ENCODE measurements around the gene TTYH2.
"Not testable (repeated sequence)": the region's sequence is repeated elsewhere in the genome, so short reads cannot be mapped to it uniquely, and the experiment has no call there.

The TTYH2 gene

DNA sequence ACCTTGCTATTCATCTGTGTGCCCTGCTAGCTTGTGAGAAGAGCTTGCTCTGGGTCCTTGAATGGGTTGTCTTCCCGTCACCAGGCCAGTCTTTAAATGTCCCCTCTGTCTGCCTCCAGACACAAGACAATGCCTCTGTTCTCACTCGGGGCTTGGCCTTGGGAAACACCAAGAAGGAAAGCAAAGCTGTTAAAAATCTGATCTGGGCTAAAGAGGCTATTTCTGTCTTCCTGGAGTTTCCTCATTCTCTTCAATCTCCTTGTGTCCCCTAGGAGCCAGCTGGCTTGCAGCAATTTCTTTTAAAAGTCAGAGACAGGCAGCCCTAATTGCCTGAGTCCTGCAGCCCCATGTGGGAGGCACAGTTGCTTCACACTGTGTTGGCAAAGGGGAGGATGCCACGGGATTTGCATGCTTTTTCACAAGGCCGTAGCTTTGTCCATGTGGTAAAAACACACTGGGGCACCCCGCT, 63.2 kb downstream of the TTYH2 start:
- H3K4me2 ChIP-seq (ENCODE audit: low read length), result no peak overlapping the region
- no peaks in the 10 kb centered on the region for H3K36me3 ChIP-seq (ENCODE audit: insufficient read depth, low read length)
- H3F3A ChIP-seq (ENCODE audit: insufficient read depth, low read length), result no peaks in the 10 kb centered on the region
- no peak overlapping the region for H3K9ac ChIP-seq (ENCODE audit: low read length)
- H3K27me3 ChIP-seq (ENCODE audit: insufficient read depth, low read length), result no peaks in the 10 kb centered on the region
- TF ChIP-seq EZH2 (IDR thresholded peaks at IDR 0.05; ENCODE audit: borderline replicate concordance, low read length), result no peak
- TF ChIP-seq, protein P1, sequence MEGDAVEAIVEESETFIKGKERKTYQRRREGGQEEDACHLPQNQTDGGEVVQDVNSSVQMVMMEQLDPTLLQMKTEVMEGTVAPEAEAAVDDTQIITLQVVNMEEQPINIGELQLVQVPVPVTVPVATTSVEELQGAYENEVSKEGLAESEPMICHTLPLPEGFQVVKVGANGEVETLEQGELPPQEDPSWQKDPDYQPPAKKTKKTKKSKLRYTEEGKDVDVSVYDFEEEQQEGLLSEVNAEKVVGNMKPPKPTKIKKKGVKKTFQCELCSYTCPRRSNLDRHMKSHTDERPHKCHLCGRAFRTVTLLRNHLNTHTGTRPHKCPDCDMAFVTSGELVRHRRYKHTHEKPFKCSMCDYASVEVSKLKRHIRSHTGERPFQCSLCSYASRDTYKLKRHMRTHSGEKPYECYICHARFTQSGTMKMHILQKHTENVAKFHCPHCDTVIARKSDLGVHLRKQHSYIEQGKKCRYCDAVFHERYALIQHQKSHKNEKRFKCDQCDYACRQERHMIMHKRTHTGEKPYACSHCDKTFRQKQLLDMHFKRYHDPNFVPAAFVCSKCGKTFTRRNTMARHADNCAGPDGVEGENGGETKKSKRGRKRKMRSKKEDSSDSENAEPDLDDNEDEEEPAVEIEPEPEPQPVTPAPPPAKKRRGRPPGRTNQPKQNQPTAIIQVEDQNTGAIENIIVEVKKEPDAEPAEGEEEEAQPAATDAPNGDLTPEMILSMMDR (IDR thresholded peaks at IDR 0.05; ENCODE audit: low read length), result no peak
- no peaks in the 10 kb centered on the region for H3K9me3 ChIP-seq (ENCODE audit: low read length)
- H3K4me1 ChIP-seq (ENCODE audit: insufficient read depth, low read length, severe bottlenecking), result no peaks in the 10 kb centered on the region
- no peak overlapping the region for H2AFZ ChIP-seq (ENCODE audit: low read length)
- H3K4me3 ChIP-seq (ENCODE audit: low read depth, low read length, poor library complexity, severe bottlenecking), result no peak overlapping the region
- H3K9me2 ChIP-seq (ENCODE audit: low read depth, low read length), result no peaks in the 10 kb centered on the region
- no peak overlapping the region for H3K27ac ChIP-seq (ENCODE audit: low read depth, low read length, poor library complexity, severe bottlenecking)
- no peaks in the 10 kb centered on the region for H3K79me2 ChIP-seq (ENCODE audit: insufficient read depth, low read length)
- no peaks in the 10 kb centered on the region for H4K20me1 ChIP-seq (ENCODE audit: insufficient read depth, low read length)

DNA sequence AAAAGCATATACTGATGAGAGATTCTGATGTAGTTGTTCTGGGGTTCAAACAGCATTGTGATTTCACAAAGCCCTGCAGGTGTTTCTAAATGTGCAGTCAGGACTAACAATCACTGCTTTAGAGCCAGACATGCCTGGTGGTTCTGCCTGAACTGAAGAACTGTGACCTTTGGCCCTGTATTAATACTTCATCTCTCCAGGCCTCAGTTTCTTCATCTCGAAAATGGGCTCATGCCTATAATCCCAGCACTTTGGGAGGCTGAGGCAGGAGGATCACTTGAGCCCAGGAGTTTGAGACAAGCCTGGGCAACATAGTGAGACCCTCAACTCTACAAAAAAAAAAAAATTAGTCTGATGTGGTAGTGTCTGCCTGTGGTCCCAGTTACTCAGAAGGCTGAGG, 64.6 kb downstream of the TTYH2 start:
- Histone ChIP-seq H3K4me1 (ENCODE audit: insufficient read depth, low read length, severe bottlenecking) (no peaks in the 10 kb centered on the region), H3K9me3 (ENCODE audit: low read length) (no peaks in the 10 kb centered on the region), H3K27me3 (ENCODE audit: insufficient read depth, low read length) (peaks cover 3% of the 10 kb centered on the region; the same call in 1 of the 2 replicates), H2AFZ (ENCODE audit: low read length) (no peak overlapping the region), H3K27ac (ENCODE audit: low read depth, low read length, poor library complexity, severe bottlenecking) (no peak overlapping the region), H3F3A (ENCODE audit: insufficient read depth, low read length) (no peaks in the 10 kb centered on the region), H4K20me1 (ENCODE audit: insufficient read depth, low read length) (no peaks in the 10 kb centered on the region), H3K4me3 (ENCODE audit: low read depth, low read length, poor library complexity, severe bottlenecking) (no peak overlapping the region), H3K36me3 (ENCODE audit: insufficient read depth, low read length) (no peaks in the 10 kb centered on the region), H3K79me2 (ENCODE audit: insufficient read depth, low read length) (no peaks in the 10 kb centered on the region), H3K9me2 (ENCODE audit: low read depth, low read length) (no peaks in the 10 kb centered on the region), H3K4me2 (ENCODE audit: low read length) (no peak overlapping the region), H3K9ac (ENCODE audit: low read length) (no peak overlapping the region)
- TF ChIP-seq EZH2 (IDR thresholded peaks at IDR 0.05; ENCODE audit: borderline replicate concordance, low read length), result no peak
- TF ChIP-seq, protein P1 (IDR thresholded peaks at IDR 0.05; ENCODE audit: low read length), result no peak

DNA sequence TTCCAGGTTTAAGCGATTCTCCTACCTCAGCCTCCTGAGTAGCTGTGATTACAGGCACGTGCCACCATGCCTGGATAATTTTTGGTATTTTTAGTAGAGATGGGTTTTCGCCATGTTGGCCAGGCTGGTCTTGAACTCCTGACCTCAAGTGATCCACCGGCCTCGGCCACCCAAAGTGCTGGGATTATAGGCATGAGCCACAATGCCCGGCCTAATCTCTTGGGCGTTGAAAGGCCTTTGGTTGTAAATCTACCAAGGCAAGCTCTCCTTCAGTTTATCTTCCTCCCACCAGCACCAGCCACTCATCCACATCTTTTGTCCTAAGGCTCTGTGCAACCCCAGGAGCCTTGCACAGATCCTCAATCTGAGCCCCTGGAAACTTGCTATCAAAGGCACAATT, 66.2 kb downstream of the TTYH2 start:
- H3K4me2 ChIP-seq (ENCODE audit: low read length); H3K9ac ChIP-seq (ENCODE audit: low read length); H3F3A ChIP-seq (ENCODE audit: insufficient read depth, low read length); H3K9me2 ChIP-seq (ENCODE audit: low read depth, low read length); H3K4me3 ChIP-seq (ENCODE audit: low read depth, low read length, poor library complexity, severe bottlenecking); H4K20me1 ChIP-seq (ENCODE audit: insufficient read depth, low read length); H3K4me1 ChIP-seq (ENCODE audit: insufficient read depth, low read length, severe bottlenecking); H3K9me3 ChIP-seq (ENCODE audit: low read length); H3K27me3 ChIP-seq (ENCODE audit: insufficient read depth, low read length); H3K27ac ChIP-seq (ENCODE audit: low read depth, low read length, poor library complexity, severe bottlenecking); H2AFZ ChIP-seq (ENCODE audit: low read length); H3K36me3 ChIP-seq (ENCODE audit: insufficient read depth, low read length); H3K79me2 ChIP-seq (ENCODE audit: insufficient read depth, low read length): not testable (repeated sequence)

DNA sequence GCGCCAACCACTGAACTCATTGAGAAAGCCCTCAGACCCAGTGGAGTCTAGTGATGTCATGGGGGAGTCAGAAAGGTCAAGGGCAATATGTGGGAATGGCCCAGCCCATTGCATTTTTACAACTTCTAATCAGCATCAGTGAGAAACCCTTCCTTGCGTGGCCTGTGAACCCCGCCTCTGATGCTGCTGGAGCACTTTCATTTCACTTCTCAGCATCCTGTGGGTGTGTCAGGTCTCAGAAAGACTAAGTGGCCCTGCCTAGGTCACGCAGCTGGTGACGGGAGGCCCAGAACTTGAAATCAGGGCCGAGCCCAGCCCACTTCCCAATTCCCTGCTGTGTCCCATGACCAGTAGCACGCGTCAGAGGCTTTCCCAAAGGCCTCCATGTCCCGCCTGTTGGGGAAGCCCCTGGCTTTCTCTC, 66.7 kb downstream of the TTYH2 start:
- no peak for TF ChIP-seq EZH2 (IDR thresholded peaks at IDR 0.05; ENCODE audit: borderline replicate concordance, low read length)
- TF ChIP-seq, protein P1 (IDR thresholded peaks at IDR 0.05; ENCODE audit: low read length), result no peak
- Histone ChIP-seq H3K4me2 (ENCODE audit: low read length) (no peak overlapping the region), H3K79me2 (ENCODE audit: insufficient read depth, low read length) (no peaks in the 10 kb centered on the region), H3K9me3 (ENCODE audit: low read length) (no peaks in the 10 kb centered on the region), H3K27ac (ENCODE audit: low read depth, low read length, poor library complexity, severe bottlenecking) (no peak overlapping the region), H3K4me3 (ENCODE audit: low read depth, low read length, poor library complexity, severe bottlenecking) (no peak overlapping the region), H3K4me1 (ENCODE audit: insufficient read depth, low read length, severe bottlenecking) (no peaks in the 10 kb centered on the region), H4K20me1 (ENCODE audit: insufficient read depth, low read length) (no peaks in the 10 kb centered on the region), H3K27me3 (ENCODE audit: insufficient read depth, low read length) (peaks cover 3% of the 10 kb centered on the region; the same call in 1 of the 2 replicates), H2AFZ (ENCODE audit: low read length) (no peak overlapping the region), H3K9ac (ENCODE audit: low read length) (no peak overlapping the region), H3F3A (ENCODE audit: insufficient read depth, low read length) (no peaks in the 10 kb centered on the region), H3K36me3 (ENCODE audit: insufficient read depth, low read length) (no peaks in the 10 kb centered on the region), H3K9me2 (ENCODE audit: low read depth, low read length) (no peaks in the 10 kb centered on the region)

All from OCI-LY1 (cell line).